Vagina (tissue), 2 donors: ENCODE measurements around the gene GRHL3.

Source experiments
- CTCF ChIP-seq, 3 experiments: fragments of 450-650 bp in 2 of 3; fragments of 200-600 bp in 1 of 3; sonication (generic) in 1 of 3; IDR thresholded peaks; one replicate each; pipeline ENCODE4 v1.5.1; 2017 to 2019; ENCODE audit warnings: antibody characterized with exemption in 3 of 3, mild to moderate bottlenecking in 2 of 3, moderate library complexity in 2 of 3
- POLR2A ChIP-seq, 2 donors: fragments of 450-650 bp; IDR thresholded peaks; one replicate each; pipeline ENCODE4 v1.6.1; 2017; ENCODE audit warnings: antibody characterized with exemption in 2 of 2, mild to moderate bottlenecking in 2 of 2, moderate library complexity in 2 of 2

DNA sequence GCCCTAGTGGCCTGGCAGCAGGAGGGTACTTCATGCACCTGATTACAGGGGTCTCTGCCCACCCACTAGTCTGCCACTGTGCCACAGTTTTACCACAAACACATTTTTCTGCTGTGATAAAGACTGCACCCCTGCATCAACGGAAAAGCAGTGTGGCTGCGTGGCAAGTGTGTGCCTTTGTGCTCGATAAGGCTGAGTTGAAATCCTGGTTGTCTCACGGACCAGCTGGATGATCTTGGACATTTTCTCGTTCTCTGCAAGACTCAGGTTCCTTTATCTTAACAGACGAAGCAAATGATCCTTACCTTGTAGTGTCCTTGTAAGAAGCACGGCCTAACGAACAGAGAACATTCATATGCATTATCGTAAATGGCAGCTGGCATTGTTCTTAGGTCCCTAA is 10.2 kb downstream of the GRHL3 start:
- TF ChIP-seq CTCF (IDR thresholded peaks at IDR 0.05) (no peak), POLR2A (IDR thresholded peaks at IDR 0.05) (no peak)
